ENCODE results near the gene SEMA4A. TPM values are rescaled to one million over a fixed set of nuclear protein-coding genes. Genes with fewer than 3 reads are reported as not detected.
A peak's percentile ranks its signal among the peaks of the same experiment; 100 is the strongest.

SEMA4A gene
- 0.49 TPM in 1 of 2 replicates, not detected in the other for total RNA-seq (2014; rRNA removed; shearing (Covaris generic); ENCODE audit: low replicate concordance)

DNA sequence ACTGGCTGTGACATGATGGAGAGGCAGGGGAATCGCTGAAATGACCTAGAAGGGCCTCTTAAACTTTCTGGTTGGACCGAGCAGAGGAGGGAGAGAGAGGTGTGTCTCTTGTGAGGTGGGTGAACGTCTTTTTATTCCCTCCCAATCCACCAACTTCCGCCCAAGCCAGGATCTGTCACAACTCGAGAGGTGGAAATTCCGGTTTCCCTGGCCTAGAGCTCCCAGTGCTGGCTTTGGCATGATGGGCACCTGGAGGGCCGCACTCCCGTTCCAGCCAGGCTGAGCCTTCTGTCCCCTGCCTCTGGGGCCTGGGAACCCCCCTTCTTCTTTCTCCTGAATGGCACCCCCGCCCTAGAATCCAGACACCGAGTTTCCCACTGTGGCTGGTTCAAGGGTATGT, at the start of gene SEMA4A:
Gene SEMA4A, plus strand, starts transcription at position 224 of the 400 bp plus-strand sequence. CDS start 994 bp downstream, outside the sequence.
- Histone ChIP-seq H3K27me3 (no peaks in the 10 kb centered on the region), H3K36me3 (no peaks in the 10 kb centered on the region), H3K9me3 (no peaks in the 10 kb centered on the region), H3K4me3 (no peak within 1 kb of the TSS)
- no peak for DNase-seq

DNA sequence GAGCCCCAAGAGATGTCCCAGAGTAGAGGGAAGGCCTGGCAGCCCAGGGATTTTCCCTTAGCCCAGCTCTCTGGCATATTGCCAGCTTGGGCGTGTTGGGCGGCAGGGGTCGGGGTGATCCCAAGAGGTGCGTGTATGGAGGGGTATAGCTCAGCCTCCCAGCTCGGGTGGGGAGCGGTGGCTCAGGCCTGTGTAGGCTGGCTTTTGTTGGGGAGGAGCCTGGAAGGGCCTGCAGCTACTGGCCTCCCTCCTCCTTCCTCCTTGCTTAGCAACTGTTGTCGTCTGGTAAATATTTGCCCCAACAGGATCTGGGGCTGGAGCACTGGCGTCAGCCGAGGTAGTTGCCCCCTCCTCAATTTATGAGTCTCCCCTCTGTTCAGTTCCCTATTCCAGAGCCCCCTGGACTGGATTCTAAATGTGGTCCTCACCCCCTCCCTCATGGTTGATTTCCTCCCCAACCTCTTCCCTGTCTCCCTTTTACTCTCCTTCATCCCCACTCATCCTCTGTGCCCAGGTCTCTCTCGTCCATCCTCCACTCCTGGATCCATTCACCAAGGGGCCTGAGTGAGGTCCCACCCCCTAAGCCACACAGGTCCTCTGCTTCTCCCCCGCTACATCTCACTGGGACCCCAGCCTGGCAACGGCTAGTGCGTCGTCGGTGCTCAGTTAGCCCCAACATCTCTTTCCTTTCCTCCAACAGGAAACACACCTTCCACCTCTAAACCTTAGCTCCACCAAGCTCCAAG, 49.1 kb upstream of the SEMA4A start:
- peak overlapping the region; percentile 13 for H3K4me3 ChIP-seq
- DNase-seq, result peak; percentile 98
- no peaks in the 10 kb centered on the region for H3K27me3 ChIP-seq
- H3K36me3 ChIP-seq, result no peaks in the 10 kb centered on the region
- no peaks in the 10 kb centered on the region for H3K9me3 ChIP-seq

DNA sequence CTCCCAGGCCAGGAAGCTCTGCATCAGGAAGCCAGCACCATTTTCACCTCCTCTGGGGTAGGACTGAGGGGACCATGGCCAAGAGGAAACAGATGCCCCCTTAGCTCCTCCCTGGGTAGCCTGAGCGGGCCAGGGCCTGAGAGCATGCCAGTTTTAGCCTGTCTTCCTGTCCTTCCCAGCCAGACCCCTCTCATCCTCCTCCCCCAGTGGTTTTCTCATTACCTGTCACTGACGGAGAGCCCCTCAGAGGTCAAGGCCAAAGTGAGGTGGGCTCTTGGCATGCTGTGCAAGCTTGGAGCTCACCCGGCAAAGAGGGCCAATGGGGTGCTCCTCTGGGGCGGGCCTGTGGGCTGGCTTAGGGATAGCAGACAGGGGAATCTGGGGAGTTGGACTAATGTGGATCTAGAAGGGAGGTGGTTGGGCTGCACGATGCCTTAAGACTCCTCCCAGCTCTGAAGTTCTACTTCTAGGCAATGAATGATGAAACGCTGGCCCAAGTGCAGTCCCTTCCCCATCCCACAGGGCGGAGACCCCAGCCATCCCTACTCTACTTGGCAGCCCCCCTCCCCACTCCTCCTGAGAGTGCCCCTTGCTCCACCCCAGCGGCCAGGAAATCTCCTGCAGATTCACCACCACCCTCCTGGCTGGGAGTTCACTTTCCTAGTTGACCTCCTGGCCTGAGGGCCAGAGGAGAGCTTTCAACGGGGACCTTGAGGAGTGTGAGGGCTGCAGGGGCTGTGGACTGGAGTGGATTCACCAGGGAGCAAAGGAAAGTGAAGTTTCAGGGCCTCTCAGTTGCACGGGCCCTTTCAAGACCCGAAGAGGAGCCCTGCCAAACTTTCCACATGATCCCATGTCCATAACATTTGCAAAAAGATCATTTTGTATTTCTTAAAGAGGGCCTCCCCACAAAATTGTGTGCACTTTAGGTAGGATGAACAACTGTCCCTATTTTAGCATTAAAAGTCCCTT, 48.2 kb upstream of the SEMA4A start:
- Histone ChIP-seq H3K27me3 (no peaks in the 10 kb centered on the region), H3K4me3 (peak overlapping the region; percentile 33; the same call in 1 of the 2 replicates), H3K36me3 (no peaks in the 10 kb centered on the region), H3K9me3 (no peaks in the 10 kb centered on the region)
- DNase-seq, result peak; percentile 84

DNA sequence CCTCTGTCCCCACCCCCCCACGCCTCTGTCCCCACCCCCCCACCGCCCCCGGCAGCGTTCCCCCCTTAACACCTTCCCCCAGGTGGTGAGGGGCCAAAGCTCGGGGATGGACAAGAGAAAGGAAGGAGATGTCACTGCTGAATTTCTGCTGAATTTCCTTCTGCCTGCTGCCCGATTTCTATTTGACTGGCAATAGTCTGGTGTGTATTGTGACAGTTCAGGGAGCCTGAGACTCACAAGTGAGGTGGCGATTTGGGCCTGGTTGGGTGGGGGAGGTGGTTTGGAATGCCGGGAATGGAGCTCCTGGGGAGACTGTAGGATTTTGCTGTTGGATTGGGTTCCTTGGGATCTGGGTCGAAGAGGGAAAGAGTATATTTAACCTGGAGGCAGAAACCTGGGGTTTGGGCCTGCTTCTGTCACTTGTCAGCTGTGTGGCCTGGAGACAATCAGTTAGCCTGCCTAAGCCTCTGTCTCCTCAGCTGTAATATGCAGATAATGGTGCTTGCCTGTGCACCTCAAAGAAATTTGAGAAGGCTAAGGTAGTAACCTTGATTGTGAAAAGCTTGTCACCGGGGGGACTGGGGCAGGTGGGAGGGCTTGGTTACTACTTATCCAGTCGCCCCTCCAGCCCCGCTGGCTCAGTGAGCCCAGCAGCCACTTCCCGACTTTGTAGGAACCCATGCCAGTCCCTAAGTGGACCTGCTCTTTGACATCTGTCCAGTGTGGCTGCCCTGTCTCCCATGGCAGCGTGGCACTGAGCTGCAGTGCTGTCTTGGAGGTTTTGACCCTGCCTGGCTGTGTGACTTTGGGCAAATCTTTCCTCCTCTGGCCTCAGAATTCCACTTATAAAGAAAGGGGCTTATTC, 46.5 kb upstream of the SEMA4A start:
- peak; percentile 50 for DNase-seq
- no peaks in the 10 kb centered on the region for H3K27me3 ChIP-seq

GRCh38 chr1:156108057-156108456, 45.3 kb upstream of the SEMA4A start:
- H3K36me3 ChIP-seq, result no peaks in the 10 kb centered on the region
- no peaks in the 10 kb centered on the region for H3K9me3 ChIP-seq
- H3K4me3 ChIP-seq, result no peak overlapping the region
- DNase-seq, result no peak
- no peaks in the 10 kb centered on the region for H3K27me3 ChIP-seq

More for the DNA sequence above, 46.5 kb upstream of the SEMA4A start:
- Histone ChIP-seq H3K9me3 (no peaks in the 10 kb centered on the region), H3K4me3 (peak overlapping the region; percentile 21), H3K36me3 (no peaks in the 10 kb centered on the region)

DNA sequence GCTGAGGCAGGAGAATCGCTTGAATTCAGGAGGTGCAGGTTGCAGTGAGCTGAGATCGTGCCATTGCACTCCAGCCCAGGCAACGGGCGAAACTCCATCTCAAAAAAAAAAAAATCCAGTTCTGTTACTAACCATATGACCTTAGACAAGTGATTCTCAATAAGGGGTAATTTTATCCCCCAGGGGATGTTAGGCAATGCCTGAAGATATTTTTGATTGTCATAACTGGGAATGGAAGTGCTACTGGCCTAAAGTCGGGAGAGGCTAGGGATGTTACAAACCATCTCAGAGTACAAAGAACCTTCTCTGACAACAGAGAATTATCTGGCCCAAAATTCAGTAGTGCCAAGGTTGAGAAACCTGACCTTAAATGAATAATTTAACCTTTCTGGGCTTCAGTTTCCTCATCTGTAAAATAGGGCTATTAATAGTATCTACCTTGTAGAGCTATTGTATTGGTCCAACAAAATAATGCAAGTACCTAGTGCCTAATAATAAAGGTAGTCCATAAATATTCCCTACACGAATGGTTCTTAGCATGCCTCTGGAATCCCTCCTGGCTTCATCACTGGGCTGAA, 44.6 kb upstream of the SEMA4A start:
- DNase-seq, result no peak
- no peak overlapping the region for H3K4me3 ChIP-seq
- no peaks in the 10 kb centered on the region for H3K9me3 ChIP-seq
- H3K27me3 ChIP-seq, result no peaks in the 10 kb centered on the region
- H3K36me3 ChIP-seq, result no peaks in the 10 kb centered on the region

- Histone ChIP-seq H3K36me3 (peaks cover 6% of the 10 kb centered on the region), H3K4me3 (no peak overlapping the region), H3K27me3 (no peaks in the 10 kb centered on the region), H3K9me3 (no peaks in the 10 kb centered on the region)
- no peak for DNase-seq
Measured at GRCh38 chr1:156110252-156110651, 43.1 kb upstream of the SEMA4A start.

- Histone ChIP-seq H3K9me3 (peaks cover 2% of the 10 kb centered on the region; the same call in 1 of the 2 replicates), H3K36me3 (peaks cover 17% of the 10 kb centered on the region), H3K4me3 (no peak overlapping the region), H3K27me3 (no peaks in the 10 kb centered on the region)
- DNase-seq, result no peak
Measured at GRCh38 chr1:156111355-156111962, 41.9 kb upstream of the SEMA4A start.

- no peaks in the 10 kb centered on the region for H3K27me3 ChIP-seq
- no peak overlapping the region for H3K4me3 ChIP-seq
- DNase-seq, result no peak
- peaks cover 27% of the 10 kb centered on the region for H3K36me3 ChIP-seq
- H3K9me3 ChIP-seq, result peaks cover 2% of the 10 kb centered on the region; the same call in 1 of the 2 replicates
Measured at GRCh38 chr1:156112276-156113137, 40.9 kb upstream of the SEMA4A start.

GRCh38 chr1:156113282-156113950, 40.0 kb upstream of the SEMA4A start:
- Histone ChIP-seq H3K4me3 (peak overlapping the region; percentile 96), H3K36me3 (peaks cover 36% of the 10 kb centered on the region), H3K27me3 (no peaks in the 10 kb centered on the region), H3K9me3 (peaks cover 2% of the 10 kb centered on the region; the same call in 1 of the 2 replicates)
- peak; percentile 40 for DNase-seq

- H3K27me3 ChIP-seq, result no peaks in the 10 kb centered on the region
- peaks cover 44% of the 10 kb centered on the region for H3K36me3 ChIP-seq
- DNase-seq, result peak; percentile 99
- peak within 1 kb of the TSS; percentile 96 for H3K4me3 ChIP-seq
- H3K9me3 ChIP-seq, result peaks cover 2% of the 10 kb centered on the region; the same call in 1 of the 2 replicates
Measured at GRCh38 chr1:156114101-156114918, 39.1 kb upstream of the SEMA4A start, which contains the start of gene LMNA. TSS of gene LMNA (plus strand) at chr1:156114711. CDS start at chr1:156114919, 208 bp downstream.

- DNase-seq, result peak; percentile 57
- Histone ChIP-seq H3K4me3 (peak overlapping the region; percentile 96), H3K36me3 (peaks cover 49% of the 10 kb centered on the region), H3K9me3 (peaks cover 2% of the 10 kb centered on the region; the same call in 1 of the 2 replicates), H3K27me3 (no peaks in the 10 kb centered on the region)
Measured at GRCh38 chr1:156114919-156115513, 38.4 kb upstream of the SEMA4A start.
